ENCODE results near the gene HRH2.

HRH2 gene

GRCh38 chr5:175629261-175629660 lies 28.6 kb upstream of the HRH2 start:
- Histone ChIP-seq H4K20me1 (ENCODE audit: insufficient read depth, low read length) (no peaks in the 10 kb centered on the region), H3K4me3 (ENCODE audit: low read depth, low read length, poor library complexity, severe bottlenecking) (no peak overlapping the region), H3K4me2 (ENCODE audit: low read length) (no peak overlapping the region), H3K79me2 (ENCODE audit: insufficient read depth, low read length) (no peaks in the 10 kb centered on the region), H3K9ac (ENCODE audit: low read length) (no peak overlapping the region), H3K4me1 (ENCODE audit: insufficient read depth, low read length, severe bottlenecking) (no peaks in the 10 kb centered on the region), H2AFZ (ENCODE audit: low read length) (no peak overlapping the region), H3K36me3 (ENCODE audit: insufficient read depth, low read length) (no peaks in the 10 kb centered on the region), H3K9me3 (ENCODE audit: low read length) (no peaks in the 10 kb centered on the region), H3F3A (ENCODE audit: insufficient read depth, low read length) (no peaks in the 10 kb centered on the region), H3K27me3 (ENCODE audit: insufficient read depth, low read length) (no peaks in the 10 kb centered on the region), H3K9me2 (ENCODE audit: low read depth, low read length) (no peaks in the 10 kb centered on the region), H3K27ac (ENCODE audit: low read depth, low read length, poor library complexity, severe bottlenecking) (no peak overlapping the region)
- TF ChIP-seq CTCF (IDR thresholded peaks at IDR 0.05; ENCODE audit: low read length) = no peak
- TF ChIP-seq EZH2 (IDR thresholded peaks at IDR 0.05; ENCODE audit: borderline replicate concordance, low read length) = no peak

- H3K9me3 ChIP-seq (ENCODE audit: low read length) = no peaks in the 10 kb centered on the region
- no peaks in the 10 kb centered on the region for H3K36me3 ChIP-seq (ENCODE audit: insufficient read depth, low read length)
- H3F3A ChIP-seq (ENCODE audit: insufficient read depth, low read length) = no peaks in the 10 kb centered on the region
- no peaks in the 10 kb centered on the region for H3K9me2 ChIP-seq (ENCODE audit: low read depth, low read length)
- H3K27ac ChIP-seq (ENCODE audit: low read depth, low read length, poor library complexity, severe bottlenecking) = no peak overlapping the region
- no peak overlapping the region for H3K4me3 ChIP-seq (ENCODE audit: low read depth, low read length, poor library complexity, severe bottlenecking)
- no peaks in the 10 kb centered on the region for H3K27me3 ChIP-seq (ENCODE audit: insufficient read depth, low read length)
- no peak overlapping the region for H2AFZ ChIP-seq (ENCODE audit: low read length)
- H3K4me1 ChIP-seq (ENCODE audit: insufficient read depth, low read length, severe bottlenecking) = no peaks in the 10 kb centered on the region
- no peaks in the 10 kb centered on the region for H3K79me2 ChIP-seq (ENCODE audit: insufficient read depth, low read length)
- H3K4me2 ChIP-seq (ENCODE audit: low read length) = no peak overlapping the region
- no peak overlapping the region for H3K9ac ChIP-seq (ENCODE audit: low read length)
- TF ChIP-seq CTCF (IDR thresholded peaks at IDR 0.05; ENCODE audit: low read length) (no peak), EZH2 (IDR thresholded peaks at IDR 0.05; ENCODE audit: borderline replicate concordance, low read length) (no peak)
- H4K20me1 ChIP-seq (ENCODE audit: insufficient read depth, low read length) = no peaks in the 10 kb centered on the region
Observed at GRCh38 chr5:175629793-175630192, 28.1 kb upstream of the HRH2 start.

- Histone ChIP-seq H3K27me3 (ENCODE audit: insufficient read depth, low read length) (no peaks in the 10 kb centered on the region; the same call in 1 of the 2 replicates), H3K9ac (ENCODE audit: low read length) (no peak overlapping the region), H3K27ac (ENCODE audit: low read depth, low read length, poor library complexity, severe bottlenecking) (no peak overlapping the region), H4K20me1 (ENCODE audit: insufficient read depth, low read length) (no peaks in the 10 kb centered on the region), H3K9me2 (ENCODE audit: low read depth, low read length) (no peaks in the 10 kb centered on the region), H3K4me1 (ENCODE audit: insufficient read depth, low read length, severe bottlenecking) (no peaks in the 10 kb centered on the region), H3K9me3 (ENCODE audit: low read length) (no peaks in the 10 kb centered on the region), H3K4me2 (ENCODE audit: low read length) (no peak overlapping the region), H3K4me3 (ENCODE audit: low read depth, low read length, poor library complexity, severe bottlenecking) (no peak overlapping the region), H3F3A (ENCODE audit: insufficient read depth, low read length) (no peaks in the 10 kb centered on the region), H3K79me2 (ENCODE audit: insufficient read depth, low read length) (no peaks in the 10 kb centered on the region), H3K36me3 (ENCODE audit: insufficient read depth, low read length) (no peaks in the 10 kb centered on the region), H2AFZ (ENCODE audit: low read length) (no peak overlapping the region)
- no peak for TF ChIP-seq EZH2 (IDR thresholded peaks at IDR 0.05; ENCODE audit: borderline replicate concordance, low read length)
- TF ChIP-seq CTCF (IDR thresholded peaks at IDR 0.05; ENCODE audit: low read length) = no peak
Observed at GRCh38 chr5:175635854-175636584, 21.9 kb upstream of the HRH2 start.

Measured in OCI-LY1 (cell line).